Progenitor cell of endocrine pancreas (in vitro differentiated cells): ENCODE results near the gene KCTD7. TPM values are rescaled to one million over a fixed set of nuclear protein-coding genes. Genes with fewer than 3 reads are reported as not detected.
A peak's percentile ranks its signal among the peaks of the same experiment; 100 is the strongest.
"Not testable (repeated sequence)": the region's sequence is repeated elsewhere in the genome, so short reads cannot be mapped to it uniquely, and the experiment has no call there.

Experiments used
- DNase-seq: peaks from one replicate; pipeline ENCODE4 v3.0.0; 2021; ENCODE audit warnings: low spot score; ENCODE audit not compliant: unreplicated experiment
- H3K27ac Mint-ChIP-seq: 2 replicates; pipeline ENCODE4 v1.8.0; 2021; ENCODE audit warnings: mild to moderate bottlenecking, moderate library complexity, mixed read lengths
- H3K27me3 Mint-ChIP-seq: 2 replicates; pipeline ENCODE4 v1.8.0; 2021; ENCODE audit warnings: mixed read lengths
- H3K36me3 Mint-ChIP-seq: 2 replicates; pipeline ENCODE4 v1.8.0; 2022; ENCODE audit warnings: mixed read lengths; ENCODE audit not compliant: insufficient read depth
- H3K4me1 Mint-ChIP-seq: 2 replicates; pipeline ENCODE4 v1.8.0; 2021; ENCODE audit warnings: low read depth, mixed read lengths
- H3K4me3 Mint-ChIP-seq: 2 replicates; pipeline ENCODE4 v1.8.0; 2021; ENCODE audit warnings: low read depth, mild to moderate bottlenecking, moderate library complexity, mixed read lengths
- H3K9me3 Mint-ChIP-seq: 2 replicates; pipeline ENCODE4 v1.8.0; 2021; ENCODE audit warnings: low read depth, mixed read lengths
- total RNA-seq: library from RNA; stranded (reverse); gene quantifications from 2 replicates; pipeline ENCODE4 v1.2.1, GENCODE V29; 2021
- TF ChIP-seq, protein P1 (sequence below): fragments of 200-600 bp; sonication (generic); IDR thresholded peaks from one replicate; pipeline ENCODE4 v1.5.0; 2021; ENCODE audit warnings: antibody characterized with exemption, mild to moderate bottlenecking; ENCODE audit not compliant: unreplicated experiment

KCTD7 gene
- total RNA-seq, 1 donor from 2014 or later: 8.5 TPM

DNA sequence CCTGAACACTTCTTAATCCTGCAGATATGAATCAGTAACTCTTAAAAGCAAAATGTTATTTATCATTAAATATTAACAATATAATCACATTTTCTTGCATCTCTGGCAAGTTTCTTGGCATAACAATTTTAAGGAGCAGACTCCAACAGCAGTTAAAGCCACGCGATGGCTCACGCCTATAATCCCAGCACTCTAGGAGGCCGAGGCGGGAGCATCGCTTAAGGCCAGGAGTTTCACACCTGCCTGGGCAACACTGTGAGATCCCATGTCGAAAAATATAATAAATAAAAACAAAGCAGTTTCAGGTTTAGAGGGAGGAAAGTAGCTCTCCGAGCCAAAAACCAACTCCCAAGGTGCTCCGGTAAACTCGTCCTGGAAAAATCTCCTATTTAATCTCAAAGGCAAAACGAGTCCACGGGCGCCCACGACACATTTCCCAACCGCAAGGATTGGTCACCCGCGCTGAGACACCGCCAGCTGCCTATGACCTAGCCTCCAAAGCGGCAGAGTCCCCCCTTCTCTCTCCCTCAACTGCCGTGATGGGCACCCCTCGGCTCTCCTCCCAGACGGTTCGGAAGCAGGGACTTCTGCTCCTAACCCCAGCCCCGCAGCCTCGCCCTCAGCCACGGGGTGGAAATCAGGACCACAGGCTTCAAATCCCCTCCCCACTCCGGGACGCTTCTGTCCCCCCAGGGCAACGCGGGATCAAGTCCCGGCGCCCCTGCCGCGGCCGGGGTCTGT, 37.5 kb upstream of the KCTD7 start:
- DNase-seq, H3K27me3 Mint-ChIP-seq, H3K36me3 Mint-ChIP-seq, H3K9me3 Mint-ChIP-seq: not testable (repeated sequence)
- H3K4me1 Mint-ChIP-seq: peaks cover 24% of the 10 kb centered on the region
- peak overlapping the region; percentile 94 for H3K4me3 Mint-ChIP-seq
- H3K27ac Mint-ChIP-seq: peak overlapping the region; percentile 92

DNA sequence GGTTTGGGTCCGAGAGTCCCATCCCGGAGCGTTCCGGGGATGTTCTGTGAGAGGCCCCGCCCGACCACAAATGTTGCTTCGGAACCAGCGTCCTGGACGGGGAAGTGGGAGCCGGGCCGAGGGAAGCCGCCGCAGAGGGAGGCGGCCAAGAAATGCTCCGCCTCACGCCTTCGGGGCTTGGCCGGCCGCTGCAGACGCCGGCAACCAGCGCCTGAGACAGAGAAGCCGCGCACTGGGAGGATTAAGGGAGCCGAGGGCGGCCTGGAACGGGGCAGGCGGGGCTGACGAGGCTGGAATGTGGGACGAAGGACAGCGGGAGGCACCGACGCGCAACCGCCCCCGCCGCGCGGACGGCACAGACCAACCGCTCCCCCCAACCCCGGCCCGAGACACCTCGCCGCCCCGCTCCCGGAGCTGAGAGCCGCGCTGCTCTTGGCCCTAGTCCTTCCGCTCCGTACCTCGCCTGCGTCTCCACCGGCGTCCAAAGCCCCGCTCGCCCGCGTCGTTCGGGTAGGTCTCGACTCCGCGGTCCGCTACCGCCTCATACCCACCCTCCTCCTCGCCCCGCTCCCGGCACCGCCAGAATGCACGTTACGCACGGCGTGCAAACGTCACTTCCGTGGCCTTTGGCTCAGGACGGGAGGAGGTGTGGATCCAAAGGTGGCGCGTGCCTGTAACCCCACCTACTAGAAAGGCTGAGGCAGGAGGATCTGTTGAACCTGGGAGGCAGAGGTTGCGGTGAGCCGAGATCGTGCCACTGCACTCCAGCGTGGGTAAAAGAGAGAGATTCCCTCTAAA, 36.7 kb upstream of the KCTD7 start:
- TF ChIP-seq, protein P1, sequence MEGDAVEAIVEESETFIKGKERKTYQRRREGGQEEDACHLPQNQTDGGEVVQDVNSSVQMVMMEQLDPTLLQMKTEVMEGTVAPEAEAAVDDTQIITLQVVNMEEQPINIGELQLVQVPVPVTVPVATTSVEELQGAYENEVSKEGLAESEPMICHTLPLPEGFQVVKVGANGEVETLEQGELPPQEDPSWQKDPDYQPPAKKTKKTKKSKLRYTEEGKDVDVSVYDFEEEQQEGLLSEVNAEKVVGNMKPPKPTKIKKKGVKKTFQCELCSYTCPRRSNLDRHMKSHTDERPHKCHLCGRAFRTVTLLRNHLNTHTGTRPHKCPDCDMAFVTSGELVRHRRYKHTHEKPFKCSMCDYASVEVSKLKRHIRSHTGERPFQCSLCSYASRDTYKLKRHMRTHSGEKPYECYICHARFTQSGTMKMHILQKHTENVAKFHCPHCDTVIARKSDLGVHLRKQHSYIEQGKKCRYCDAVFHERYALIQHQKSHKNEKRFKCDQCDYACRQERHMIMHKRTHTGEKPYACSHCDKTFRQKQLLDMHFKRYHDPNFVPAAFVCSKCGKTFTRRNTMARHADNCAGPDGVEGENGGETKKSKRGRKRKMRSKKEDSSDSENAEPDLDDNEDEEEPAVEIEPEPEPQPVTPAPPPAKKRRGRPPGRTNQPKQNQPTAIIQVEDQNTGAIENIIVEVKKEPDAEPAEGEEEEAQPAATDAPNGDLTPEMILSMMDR: no peak
- Mint-ChIP-seq H3K9me3 (peaks cover 4% of the 10 kb centered on the region), H3K4me3 (peak overlapping the region; percentile 94), H3K4me1 (peaks cover 20% of the 10 kb centered on the region), H3K36me3 (no peaks in the 10 kb centered on the region), H3K27ac (peak overlapping the region; percentile 96), H3K27me3 (no peaks in the 10 kb centered on the region)
- DNase-seq: peak; percentile 72

DNA sequence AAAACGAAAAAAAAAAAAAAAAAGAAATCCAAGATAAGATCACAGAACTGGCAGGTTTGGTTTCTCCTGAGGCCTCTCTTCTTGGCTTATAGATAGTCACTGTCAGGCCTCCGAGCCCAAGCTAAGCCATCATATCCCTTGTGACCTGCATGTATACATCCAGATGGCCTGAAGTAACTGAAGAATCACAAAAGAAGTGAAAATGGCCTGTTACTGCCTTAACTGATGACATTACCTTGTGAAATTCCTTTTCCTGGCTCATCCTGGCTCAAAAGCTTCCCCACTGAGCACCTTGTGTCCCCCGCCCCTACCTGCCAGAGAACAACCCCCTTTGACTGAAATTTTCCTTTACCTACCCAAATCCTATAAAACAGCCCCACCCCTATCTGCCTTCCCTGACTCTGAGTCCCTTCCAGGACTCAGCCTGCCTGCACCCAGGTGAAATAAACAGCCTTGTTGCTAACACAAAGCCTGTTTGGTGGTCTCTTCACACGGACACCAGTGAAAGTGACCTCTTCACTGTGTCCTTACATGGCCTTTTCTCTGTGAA, 36.0 kb upstream of the KCTD7 start:
- Mint-ChIP-seq H3K4me3 (peak overlapping the region; percentile 94), H3K4me1 (peaks cover 20% of the 10 kb centered on the region), H3K27ac (peak overlapping the region; percentile 96)
- not testable (repeated sequence) for DNase-seq, H3K9me3 Mint-ChIP-seq, H3K27me3 Mint-ChIP-seq, H3K36me3 Mint-ChIP-seq

DNA sequence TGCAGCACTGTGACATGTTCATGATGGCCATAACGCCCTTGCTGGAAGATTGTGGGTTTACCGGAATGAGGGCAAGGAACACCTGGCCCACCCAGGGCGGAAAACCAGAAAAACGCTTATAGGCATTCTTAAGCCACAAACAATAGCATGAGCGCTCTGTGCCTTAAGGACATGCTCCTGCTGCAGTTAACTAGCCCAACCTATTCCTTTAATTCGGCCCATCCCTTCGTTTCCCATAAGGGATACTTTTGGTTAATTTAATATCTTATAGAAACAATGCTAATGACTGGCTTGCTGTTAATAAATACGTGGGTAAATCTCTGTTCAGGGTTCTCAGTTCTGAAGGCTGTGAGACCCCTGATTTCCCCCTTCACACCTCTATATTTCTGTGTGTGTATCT, 34.6 kb upstream of the KCTD7 start:
- H3K9me3 Mint-ChIP-seq, H3K27ac Mint-ChIP-seq, H3K27me3 Mint-ChIP-seq, H3K36me3 Mint-ChIP-seq, DNase-seq: not testable (repeated sequence)
- Mint-ChIP-seq H3K4me3 (peak overlapping the region; percentile 29), H3K4me1 (peaks cover 17% of the 10 kb centered on the region)

DNA sequence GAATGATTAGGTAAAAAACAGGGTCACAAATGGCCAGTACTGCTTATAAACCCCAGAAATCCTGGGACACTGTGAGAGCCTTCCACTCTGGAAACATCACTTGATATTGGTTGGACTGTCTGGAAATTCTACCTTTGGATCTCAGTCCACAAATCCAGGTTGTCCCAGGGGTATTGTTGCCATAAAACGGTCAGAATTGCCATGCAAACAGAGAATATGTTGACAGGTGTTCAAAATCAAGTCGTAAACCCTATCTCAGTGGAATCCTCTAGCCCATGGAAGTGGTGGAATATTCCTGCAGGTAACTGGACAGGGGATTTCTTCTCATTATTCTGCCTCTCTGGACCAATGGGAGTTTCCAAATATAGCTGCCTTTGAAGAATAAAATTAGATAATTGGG, 31.2 kb upstream of the KCTD7 start:
- TF ChIP-seq, protein P1: no peak
- H3K36me3 Mint-ChIP-seq: no peaks in the 10 kb centered on the region
- peaks cover 5% of the 10 kb centered on the region for H3K4me1 Mint-ChIP-seq
- peaks cover 4% of the 10 kb centered on the region for H3K9me3 Mint-ChIP-seq
- H3K4me3 Mint-ChIP-seq: no peak overlapping the region
- no peak overlapping the region for H3K27ac Mint-ChIP-seq
- H3K27me3 Mint-ChIP-seq: no peaks in the 10 kb centered on the region
- DNase-seq: no peak

DNA sequence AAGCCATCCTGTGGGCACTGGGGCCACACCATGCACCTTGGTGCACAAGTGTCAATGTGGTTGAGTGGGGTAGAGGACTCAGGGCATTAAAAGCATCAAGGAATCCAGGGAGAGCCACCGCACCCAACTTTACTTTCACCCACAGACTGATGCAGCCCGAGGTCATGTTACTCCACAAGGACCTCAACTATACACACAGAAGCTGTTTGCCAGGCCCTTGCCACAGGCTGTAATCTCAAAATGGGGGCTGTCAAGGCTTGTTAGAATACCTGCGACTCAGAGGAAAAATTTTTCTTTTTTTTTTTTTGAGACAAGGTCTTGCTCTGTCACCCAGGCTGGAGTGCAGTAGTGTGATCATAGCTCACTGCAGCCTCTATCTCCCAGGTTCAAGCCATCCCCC, 26.5 kb upstream of the KCTD7 start:
- no peak overlapping the region for H3K27ac Mint-ChIP-seq
- H3K9me3 Mint-ChIP-seq: no peaks in the 10 kb centered on the region
- H3K36me3 Mint-ChIP-seq: no peaks in the 10 kb centered on the region
- DNase-seq: no peak
- H3K4me3 Mint-ChIP-seq: no peak overlapping the region
- no peaks in the 10 kb centered on the region for H3K27me3 Mint-ChIP-seq
- H3K4me1 Mint-ChIP-seq: peaks cover 1% of the 10 kb centered on the region
- TF ChIP-seq, protein P1: no peak
